Stimulated activated CD8-positive, alpha-beta memory T cell treated with anti-CD3 and anti-CD28 coated beads, Interleukin-2, amount 100 ng/mL, for 1 hour (primary cell): Measurements from ENCODE around the gene NCR3LG1.

ENCODE experiments used
- DNase-seq, 2 donors: peaks; one replicate each; pipeline ENCODE4 v3.0.0-alpha.2; 2020; ENCODE audit warnings: low read depth in 2 of 2

Gene NCR3LG1, protein sequence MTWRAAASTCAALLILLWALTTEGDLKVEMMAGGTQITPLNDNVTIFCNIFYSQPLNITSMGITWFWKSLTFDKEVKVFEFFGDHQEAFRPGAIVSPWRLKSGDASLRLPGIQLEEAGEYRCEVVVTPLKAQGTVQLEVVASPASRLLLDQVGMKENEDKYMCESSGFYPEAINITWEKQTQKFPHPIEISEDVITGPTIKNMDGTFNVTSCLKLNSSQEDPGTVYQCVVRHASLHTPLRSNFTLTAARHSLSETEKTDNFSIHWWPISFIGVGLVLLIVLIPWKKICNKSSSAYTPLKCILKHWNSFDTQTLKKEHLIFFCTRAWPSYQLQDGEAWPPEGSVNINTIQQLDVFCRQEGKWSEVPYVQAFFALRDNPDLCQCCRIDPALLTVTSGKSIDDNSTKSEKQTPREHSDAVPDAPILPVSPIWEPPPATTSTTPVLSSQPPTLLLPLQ

DNA sequence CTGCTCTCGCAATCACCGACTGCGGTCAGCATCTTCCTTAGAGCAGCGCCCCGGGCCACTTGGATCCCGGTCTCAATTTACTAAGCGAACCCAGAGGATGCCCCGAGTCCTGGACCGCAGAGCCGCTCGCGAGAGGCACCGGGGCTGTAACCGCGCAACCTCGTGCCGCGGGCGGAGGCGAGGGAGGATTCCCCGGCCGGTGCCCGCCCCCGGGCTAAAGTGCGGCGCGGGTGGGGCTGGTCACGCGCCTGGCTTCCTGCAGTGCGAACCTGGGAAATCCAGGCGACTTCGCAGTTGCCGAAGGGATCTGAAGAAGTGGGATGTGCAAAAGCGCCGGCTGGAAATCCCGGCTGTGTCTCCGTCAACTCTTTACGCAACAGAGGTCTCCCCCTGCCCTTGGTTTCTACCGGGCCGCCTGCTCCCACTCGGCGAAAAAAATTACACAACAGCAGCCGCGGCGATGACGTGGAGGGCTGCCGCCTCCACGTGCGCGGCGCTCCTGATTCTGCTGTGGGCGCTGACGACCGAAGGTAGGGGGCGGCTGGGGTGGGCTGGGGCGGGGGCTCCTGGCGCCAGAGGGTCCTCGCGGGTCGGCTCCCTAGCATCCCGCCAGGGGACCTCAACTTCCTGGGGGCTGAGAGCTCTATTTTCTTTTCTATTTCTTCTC, at the start of gene NCR3LG1:
Gene NCR3LG1, plus strand, starts transcription at position 291 of the 667 bp plus-strand sequence. Its CDS starts 170 bp downstream, at position 461.
- DNase-seq, result peak; percentile 39

GRCh38 chr11:17313349-17314231, 38.0 kb upstream of the NCR3LG1 start:
- no peak for DNase-seq

- DNase-seq, result no peak
Measured at GRCh38 chr11:17314232-17314547, 37.4 kb upstream of the NCR3LG1 start.

- DNase-seq, result no peak
Measured at GRCh38 chr11:17314904-17315426, 36.6 kb upstream of the NCR3LG1 start.

DNA sequence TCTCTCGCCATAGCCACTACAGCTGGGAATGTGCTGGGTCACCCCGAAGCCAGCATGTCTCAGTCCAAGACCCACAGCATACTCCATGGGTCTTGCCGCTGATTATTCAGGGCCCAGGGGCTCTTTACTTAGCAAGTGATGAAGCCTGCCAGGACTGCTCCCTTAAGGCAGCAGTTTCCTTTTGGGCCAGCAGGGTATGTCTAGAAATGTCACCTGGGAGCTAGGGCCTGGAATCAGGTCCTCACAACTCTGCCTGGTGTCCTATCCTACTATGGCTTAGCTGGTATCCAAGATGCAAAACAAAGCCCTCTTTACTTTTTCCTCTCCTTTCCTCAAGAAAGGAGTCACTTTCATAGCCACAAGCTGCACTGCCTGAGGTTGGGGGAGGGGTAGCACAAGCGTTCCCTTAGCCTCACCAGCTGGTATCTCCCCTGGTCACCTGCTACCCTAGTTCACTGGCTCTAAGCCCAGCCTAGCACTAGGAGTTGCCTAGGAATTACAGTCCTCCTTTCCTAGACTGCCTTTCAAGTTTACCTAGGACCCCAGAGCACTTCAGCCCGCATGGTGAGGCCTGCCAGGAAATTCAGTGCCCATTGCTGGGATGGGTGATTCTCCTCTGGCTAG, 22.6 kb upstream of the NCR3LG1 start:
- DNase-seq, result no peak

- DNase-seq, result no peak
Measured at GRCh38 chr11:17331669-17332068, 19.9 kb upstream of the NCR3LG1 start.

DNA sequence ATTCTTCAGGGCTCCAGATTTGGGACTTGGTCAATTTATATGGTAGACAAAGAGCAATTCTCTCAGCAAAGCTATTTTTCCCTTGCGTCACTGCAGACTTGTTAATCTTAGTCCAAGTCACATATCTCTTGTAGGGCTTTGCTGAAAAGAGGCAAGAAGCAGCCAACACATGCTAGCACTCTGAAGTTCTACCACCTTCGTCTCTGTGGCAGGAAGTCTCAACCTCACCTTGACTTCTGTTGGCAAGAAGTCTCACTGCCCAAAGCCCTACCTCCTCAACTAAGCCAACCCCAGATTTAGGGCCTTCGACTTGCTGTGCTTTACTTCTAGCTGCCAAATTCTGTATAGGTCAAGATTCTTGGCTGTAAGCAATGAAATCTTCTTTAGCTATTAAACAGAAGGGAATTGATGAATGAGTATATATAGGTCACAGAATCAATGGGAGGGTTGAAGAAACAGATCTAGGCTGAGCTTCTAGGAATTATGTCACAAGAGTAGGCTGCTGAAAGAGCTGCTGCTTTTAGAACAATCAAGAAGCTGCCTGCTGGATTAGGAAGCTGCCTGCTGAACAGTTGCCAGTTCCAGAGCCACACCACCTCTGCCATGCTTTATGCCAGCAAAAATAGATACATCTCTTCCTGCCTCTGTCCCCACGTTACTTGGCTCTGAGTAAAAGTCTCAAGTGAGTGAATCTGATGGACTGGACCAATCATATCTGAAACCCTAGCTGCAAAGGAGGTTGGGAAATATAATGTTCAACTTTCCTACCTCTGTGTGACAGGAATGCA, 17.6 kb upstream of the NCR3LG1 start:
- no peak for DNase-seq

DNA sequence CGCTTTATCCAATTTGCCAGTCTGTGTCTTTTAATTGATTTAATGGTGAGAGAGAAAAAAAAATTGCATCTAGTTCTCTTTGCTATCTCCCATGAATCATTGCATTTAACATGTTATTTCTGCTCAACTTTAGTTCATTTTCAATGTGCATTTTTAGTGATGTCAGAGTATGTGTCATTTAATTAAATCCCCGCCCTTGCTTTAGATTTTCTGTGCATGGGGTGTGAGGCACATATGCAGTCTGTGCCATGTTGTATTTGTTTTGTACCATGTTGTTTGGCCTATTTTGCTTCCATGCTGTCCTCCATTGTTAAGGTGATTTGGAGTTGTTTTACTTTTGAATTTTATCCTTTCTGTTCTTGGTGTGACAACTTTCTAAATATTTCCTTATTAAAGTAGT, 8.3 kb upstream of the NCR3LG1 start:
- no peak for DNase-seq

GRCh38 chr11:17343907-17344306, 7.7 kb upstream of the NCR3LG1 start:
- no peak for DNase-seq

DNA sequence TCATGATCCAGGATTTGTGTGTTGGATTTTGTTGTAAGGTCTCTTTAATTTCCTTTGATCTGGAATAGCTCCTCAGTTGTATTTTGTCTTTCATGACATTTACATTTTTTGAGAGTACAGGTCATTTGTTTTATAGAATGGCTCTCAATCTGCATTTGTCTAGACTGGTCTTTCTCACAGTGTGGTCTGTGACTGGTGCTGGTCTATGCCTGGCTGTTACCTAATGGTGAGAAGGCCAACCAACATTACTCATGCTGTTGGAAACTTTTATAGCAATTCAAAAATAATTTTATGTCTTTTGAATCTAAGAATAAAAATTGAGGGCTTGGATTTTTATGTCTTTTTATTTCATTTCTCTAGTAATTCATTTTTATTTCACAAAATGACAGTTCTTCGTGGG, 3.9 kb upstream of the NCR3LG1 start:
- no peak for DNase-seq

DNA sequence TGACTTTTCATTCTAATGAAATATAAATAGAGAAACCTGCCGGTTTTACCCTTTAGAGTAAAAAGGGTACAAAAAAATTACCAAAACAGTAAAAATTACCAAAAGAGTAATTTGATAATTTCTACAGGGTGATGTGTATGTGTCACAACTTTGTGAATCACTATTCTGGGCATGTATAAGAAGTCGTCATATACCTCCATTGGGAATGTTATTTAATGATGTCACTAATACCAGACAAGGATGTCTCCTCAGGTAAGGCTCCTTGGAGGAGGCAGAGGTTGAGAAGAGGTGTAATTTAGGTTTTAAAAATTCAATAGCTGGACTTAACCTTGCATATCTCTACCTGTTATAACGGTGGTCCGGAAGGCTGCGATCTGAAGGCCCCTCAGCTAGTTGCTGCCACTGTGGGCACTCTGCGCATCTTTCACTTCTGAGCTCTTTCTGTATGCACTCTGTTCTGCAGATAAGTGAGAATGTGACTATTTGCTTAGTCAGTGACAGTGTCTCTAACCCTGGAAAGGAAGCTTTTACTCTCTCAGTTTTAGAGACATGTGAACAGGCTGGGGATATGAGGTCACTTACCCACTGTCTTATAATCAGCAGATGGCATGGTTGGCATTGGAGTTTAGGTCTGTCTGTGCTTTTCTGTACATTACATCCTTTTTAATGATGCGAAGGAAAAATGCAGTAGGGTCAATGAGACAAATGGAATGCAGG, 987 bp upstream of the NCR3LG1 start:
- no peak for DNase-seq

GRCh38 chr11:17351172-17351509, 459 bp upstream of the NCR3LG1 start:
- DNase-seq, result no peak

DNA sequence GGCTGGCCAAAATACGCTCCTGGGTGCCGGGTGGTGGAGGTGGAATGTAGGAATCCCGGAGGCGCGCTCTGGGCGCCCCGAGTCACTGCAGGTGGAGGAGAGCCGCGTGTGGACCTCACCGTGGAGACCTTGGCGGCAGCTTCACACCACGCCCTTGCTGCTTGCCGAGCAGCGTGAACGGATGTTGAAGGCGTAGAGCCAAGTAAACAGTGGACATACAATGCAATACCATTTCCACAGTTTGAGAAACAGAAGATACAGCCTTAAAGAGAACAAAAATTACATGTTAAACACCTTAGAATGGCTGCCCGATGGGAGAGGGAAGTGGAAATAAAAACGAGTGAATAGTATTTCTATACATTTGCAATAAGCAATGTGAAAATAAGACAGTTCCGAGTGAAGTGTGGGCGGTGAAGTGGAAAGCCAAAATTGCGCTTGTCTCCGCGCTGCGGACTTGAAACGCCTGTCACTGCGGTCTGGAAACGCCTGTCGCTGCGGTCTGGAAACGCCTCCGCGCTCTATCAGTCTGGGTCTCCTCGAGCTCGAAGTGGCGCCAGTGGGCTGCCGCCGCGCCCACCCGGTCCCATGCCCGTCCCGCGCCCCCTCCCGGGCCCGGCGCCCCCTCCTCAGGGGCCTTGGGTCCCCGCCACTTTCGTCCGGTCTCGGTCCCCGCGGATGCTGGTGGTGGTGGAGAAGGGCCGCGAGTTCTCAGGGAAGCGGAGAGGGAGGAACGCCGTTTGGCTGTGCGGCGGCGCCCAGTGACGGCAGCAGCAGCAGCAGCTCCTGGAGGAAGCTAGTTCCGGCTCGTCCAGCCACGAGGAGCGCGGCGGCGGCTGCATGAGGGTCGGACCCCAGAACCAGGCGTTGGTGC, 1.6 kb downstream of the NCR3LG1 start:
- peak in 1 of 2 donors; percentile 36 for DNase-seq

DNA sequence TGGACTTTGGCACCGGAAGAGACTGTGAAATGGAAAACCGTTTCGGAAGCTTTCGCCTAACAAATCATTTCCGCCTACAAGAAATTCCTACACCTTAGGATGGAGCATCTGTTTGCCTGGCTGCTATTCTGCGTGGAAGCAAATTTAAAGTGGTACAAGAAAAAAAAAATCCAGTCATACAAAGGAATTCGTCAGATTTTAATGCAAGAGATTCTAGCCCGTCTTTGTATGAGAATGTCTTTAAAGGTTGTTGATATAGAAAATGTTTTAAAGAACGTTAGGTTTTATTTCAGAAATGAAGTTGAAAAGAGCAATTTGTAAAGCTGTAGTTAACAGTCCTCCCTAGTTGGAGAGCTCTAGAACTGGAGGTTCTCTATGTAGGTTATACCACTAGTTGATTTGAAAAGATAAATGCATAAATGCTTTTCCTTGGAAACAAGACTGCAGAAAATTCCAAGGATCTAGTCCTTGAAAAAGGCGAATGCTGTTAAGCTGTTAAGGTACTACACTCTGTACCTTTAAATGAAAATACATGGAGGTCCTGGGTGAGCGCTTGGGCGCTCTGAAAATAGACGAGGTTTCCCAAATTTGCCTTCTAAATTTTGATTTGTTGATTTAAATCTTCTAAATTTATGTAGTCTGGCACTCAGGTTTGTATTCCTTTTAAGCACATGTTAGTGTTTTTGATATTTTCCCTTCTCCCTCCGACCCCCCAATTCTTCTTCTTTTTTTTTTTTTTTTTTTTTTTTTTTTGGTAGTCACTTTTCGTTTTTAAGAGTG, 2.4 kb downstream of the NCR3LG1 start:
- DNase-seq, result no peak

DNA sequence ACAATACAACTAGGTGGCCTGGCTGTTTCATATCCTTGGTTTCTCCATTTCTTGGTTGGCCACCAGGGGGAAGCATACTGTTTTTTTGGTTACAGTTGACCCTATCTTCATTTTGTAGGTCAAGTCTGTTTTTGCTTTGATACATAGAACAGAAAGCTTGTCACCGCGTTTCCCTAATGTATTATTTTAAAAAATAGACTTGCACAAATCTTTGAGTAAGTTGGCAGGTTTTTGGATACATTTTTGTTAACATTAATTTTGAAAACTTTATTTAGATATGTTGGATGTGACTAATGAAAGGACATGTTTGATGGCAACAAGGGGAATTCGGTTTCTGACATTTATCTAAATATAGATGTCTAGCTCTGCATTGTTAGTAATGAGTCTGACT, 3.0 kb downstream of the NCR3LG1 start:
- DNase-seq, result no peak

- DNase-seq, result no peak
Measured at GRCh38 chr11:17366495-17366894, 14.9 kb downstream of the NCR3LG1 start.

GRCh38 chr11:17368551-17368950, 17.0 kb downstream of the NCR3LG1 start:
- no peak for DNase-seq

DNA sequence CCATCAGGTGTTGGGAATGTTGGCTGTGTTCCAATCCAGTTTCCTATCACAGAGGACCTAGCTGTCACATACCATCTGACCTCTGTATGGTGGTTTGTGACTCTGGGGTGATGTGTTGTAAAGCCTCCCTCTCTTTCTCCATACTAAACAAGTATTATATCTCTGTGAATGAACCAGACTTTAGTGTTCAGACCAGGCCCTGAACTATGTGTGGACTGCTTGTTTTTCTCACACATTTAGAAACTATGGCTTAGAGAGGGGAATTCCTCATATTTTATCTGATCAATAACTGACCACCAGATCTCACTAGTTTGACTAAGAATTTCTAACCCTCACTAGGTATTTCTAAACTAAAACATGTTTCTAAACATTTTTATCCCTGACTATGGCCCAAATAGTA, 17.5 kb downstream of the NCR3LG1 start:
- no peak for DNase-seq
